HG02678 (cell line): ENCODE results near the gene MORN5.

Experiments
- ATAC-seq: cut with Tn5 transposase; IDR thresholded peaks from one replicate; pipeline ENCODE4 v1.9.1; 2021; ENCODE audit warnings: mild to moderate bottlenecking, moderate library complexity; ENCODE audit not compliant: unreplicated experiment

MORN5 gene

GRCh38 chr9:122124528-122124927 lies 35.2 kb upstream of the MORN5 start:
- ATAC-seq: no peak

GRCh38 chr9:122125158-122125508 lies 34.6 kb upstream of the MORN5 start:
- ATAC-seq: no peak

GRCh38 chr9:122125509-122126330 lies 34.0 kb upstream of the MORN5 start:
- no peak for ATAC-seq

- no peak for ATAC-seq
Observed at GRCh38 chr9:122126331-122127261, 33.1 kb upstream of the MORN5 start.

GRCh38 chr9:122127396-122127798 lies 32.3 kb upstream of the MORN5 start:
- no peak for ATAC-seq

- ATAC-seq: no peak
Observed at GRCh38 chr9:122128007-122128968, 31.4 kb upstream of the MORN5 start.

GRCh38 chr9:122128969-122129343 lies 30.8 kb upstream of the MORN5 start:
- ATAC-seq: no peak

GRCh38 chr9:122129969-122130368 lies 29.7 kb upstream of the MORN5 start:
- ATAC-seq: no peak

GRCh38 chr9:122130837-122131236 lies 28.9 kb upstream of the MORN5 start:
- no peak for ATAC-seq

- no peak for ATAC-seq
Observed at GRCh38 chr9:122131401-122132001, 28.2 kb upstream of the MORN5 start.

GRCh38 chr9:122132539-122132938 lies 27.2 kb upstream of the MORN5 start:
- ATAC-seq: no peak

GRCh38 chr9:122133263-122133983 lies 26.3 kb upstream of the MORN5 start:
- ATAC-seq: no peak

- ATAC-seq: no peak
Observed at GRCh38 chr9:122133984-122134535, 25.6 kb upstream of the MORN5 start.

- no peak for ATAC-seq
Observed at GRCh38 chr9:122134822-122135528, 24.7 kb upstream of the MORN5 start.

GRCh38 chr9:122135529-122135859 lies 24.2 kb upstream of the MORN5 start:
- ATAC-seq: no peak

- ATAC-seq: no peak
Observed at GRCh38 chr9:122138560-122139268, 21.0 kb upstream of the MORN5 start.

- no peak for ATAC-seq
Observed at GRCh38 chr9:122140368-122141193, 19.1 kb upstream of the MORN5 start.

GRCh38 chr9:122141671-122142070 lies 18.0 kb upstream of the MORN5 start:
- ATAC-seq: no peak
